ENCODE data around the gene TFF3.

GRCh38 chr21:42304556-42305454, 10.4 kb downstream of the TFF3 start:
- no peak for TF ChIP-seq CTCF (conservative IDR thresholded peaks at IDR 0.05 in 1 of 2, IDR thresholded peaks at IDR 0.05 in 1 of 2; ENCODE audit: low read depth in 1 of 2, low read length in 2 of 2)
- no peak for TF ChIP-seq EZH2 (IDR thresholded peaks at IDR 0.05; ENCODE audit: low read length, missing control alignments)
